Ureter (tissue), 1 donor: ENCODE data around the gene BID. TPM values are rescaled to one million over a fixed set of nuclear protein-coding genes. Genes with fewer than 3 reads are reported as not detected.
"Not testable (repeated sequence)": the region's sequence is repeated elsewhere in the genome, so short reads cannot be mapped to it uniquely, and the experiment has no call there.

Experiments used
- DNase-seq: peaks from one replicate; pipeline ENCODE4 v3.0.0-alpha.2; 2020; ENCODE audit warnings: low spot score
- total RNA-seq: library from RNA; stranded (reverse); gene quantifications from one replicate; pipeline ENCODE4 v1.2.4, GENCODE V29; 2023
- donor health status: DM: yes; HTN: yes; CAD: no.

BID gene
- total RNA-seq, 1 donor from 2014 or later: 31.3 TPM

GRCh38 chr22:17703811-17704210 is 70.5 kb downstream of the BID start:
- no peak for DNase-seq

- no peak for DNase-seq
These were observed 73.5 kb downstream of the BID start for GRCh38 chr22:17700778-17701177.

- DNase-seq: no peak
These were observed 74.5 kb downstream of the BID start for GRCh38 chr22:17699696-17700340.

- DNase-seq: no peak
These were observed 75.3 kb downstream of the BID start for GRCh38 chr22:17698948-17699347.

- not testable (repeated sequence) for DNase-seq
These were observed 76.0 kb downstream of the BID start for GRCh38 chr22:17698276-17698675.

- not testable (repeated sequence) for DNase-seq
These were observed 77.1 kb downstream of the BID start for GRCh38 chr22:17697196-17697595.

GRCh38 chr22:17695986-17696385 is 78.3 kb downstream of the BID start:
- DNase-seq: no peak

GRCh38 chr22:17694752-17695151 is 79.5 kb downstream of the BID start:
- DNase-seq: no peak

- DNase-seq: no peak
These were observed 80.1 kb downstream of the BID start for GRCh38 chr22:17694193-17694592.

- no peak for DNase-seq
These were observed 81.4 kb downstream of the BID start for GRCh38 chr22:17692841-17693240.

- DNase-seq: no peak
These were observed 90.0 kb downstream of the BID start for GRCh38 chr22:17684245-17684644.

Other genes with a start within 250 kb of the BID start
- 0.78 TPM for gene SLC25A18, start 211.0 kb downstream of the BID start, total RNA-seq
- 117 TPM for gene ATP6V1E1, start 145.7 kb downstream of the BID start, total RNA-seq
- 52.3 TPM for gene BCL2L13, start 135.7 kb downstream of the BID start, total RNA-seq